Ishikawa (cell line): ENCODE data around the gene ELMO3.
A peak's percentile ranks its signal among the peaks of the same experiment; 100 is the strongest.

ENCODE experiments used
- EGR1 ChIP-seq: IDR thresholded peaks from 2 replicates; pipeline ENCODE4 v1.6.1; 2012
- RAD21 ChIP-seq: IDR thresholded peaks from 2 replicates; pipeline ENCODE4 v1.6.1; 2012; ENCODE audit warnings: low read depth
- ZBTB7A ChIP-seq: IDR thresholded peaks from 2 replicates; pipeline ENCODE4 v1.6.1; 2012; ENCODE audit warnings: low read depth
- TF ChIP-seq, protein P1 (sequence below): IDR thresholded peaks from 2 replicates; pipeline ENCODE4 v1.6.1; 2012

- peak; percentile 83 for TF ChIP-seq RAD21
- TF ChIP-seq EGR1, result no peak
- TF ChIP-seq, protein P1, sequence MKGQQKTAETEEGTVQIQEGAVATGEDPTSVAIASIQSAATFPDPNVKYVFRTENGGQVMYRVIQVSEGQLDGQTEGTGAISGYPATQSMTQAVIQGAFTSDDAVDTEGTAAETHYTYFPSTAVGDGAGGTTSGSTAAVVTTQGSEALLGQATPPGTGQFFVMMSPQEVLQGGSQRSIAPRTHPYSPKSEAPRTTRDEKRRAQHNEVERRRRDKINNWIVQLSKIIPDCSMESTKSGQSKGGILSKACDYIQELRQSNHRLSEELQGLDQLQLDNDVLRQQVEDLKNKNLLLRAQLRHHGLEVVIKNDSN, result no peak
- TF ChIP-seq ZBTB7A, result no peak
Observed at GRCh38 chr16:67155295-67156142, 43.4 kb upstream of the ELMO3 start.
